ENCODE results near the gene PRR5L.

The PRR5L gene

DNA sequence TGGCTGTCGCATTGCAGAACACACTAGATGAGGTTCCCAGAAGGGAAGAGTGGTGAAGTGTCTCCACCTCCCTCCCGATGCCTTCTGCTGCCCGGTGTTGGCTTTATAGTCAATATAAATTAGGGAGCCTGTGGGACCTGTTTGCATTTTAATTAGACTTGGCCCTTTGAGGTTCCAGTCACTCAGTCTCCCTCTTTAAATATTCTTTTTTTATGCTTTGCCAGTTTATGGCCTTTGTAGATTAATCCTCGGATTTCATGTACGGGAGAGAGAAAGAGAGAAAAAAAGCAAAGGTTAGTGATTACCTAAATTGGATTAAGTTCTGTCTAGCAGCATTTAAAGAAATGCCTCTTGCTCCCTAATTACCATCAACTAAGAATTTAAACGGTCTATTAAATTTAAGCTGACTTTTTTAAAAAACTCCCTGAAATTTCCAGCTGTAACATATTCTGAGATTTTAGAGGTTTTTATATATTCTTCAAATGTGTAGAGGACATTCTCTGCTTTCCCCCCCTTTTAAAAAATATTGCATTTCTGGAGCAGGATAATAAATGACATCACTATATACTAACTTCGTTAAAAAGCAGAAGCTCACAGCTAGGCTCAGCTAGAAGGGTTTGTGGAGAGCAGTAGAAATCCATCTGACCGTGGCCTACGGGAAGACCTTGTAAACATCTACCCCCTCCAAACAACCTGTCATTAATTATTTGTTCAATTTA lies 84.4 kb downstream of the PRR5L start:
- DNase-seq, result no peak

DNA sequence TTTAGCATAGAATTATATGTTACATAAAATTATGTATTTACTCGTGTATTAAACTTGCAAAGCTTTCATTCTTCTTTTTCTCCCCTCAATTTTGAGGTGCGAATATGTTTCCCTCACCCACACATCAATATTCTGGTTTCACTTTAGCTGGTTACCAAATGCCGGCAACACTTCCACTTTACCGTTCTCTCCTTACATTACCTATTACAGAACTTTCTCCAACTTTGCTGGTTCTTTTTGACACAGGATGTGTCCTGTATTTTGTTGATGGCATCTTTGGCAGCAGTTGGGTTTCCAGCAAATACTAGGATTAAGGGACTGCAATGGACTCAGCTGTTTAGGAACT lies 84.9 kb downstream of the PRR5L start:
- no peak for DNase-seq

DNA sequence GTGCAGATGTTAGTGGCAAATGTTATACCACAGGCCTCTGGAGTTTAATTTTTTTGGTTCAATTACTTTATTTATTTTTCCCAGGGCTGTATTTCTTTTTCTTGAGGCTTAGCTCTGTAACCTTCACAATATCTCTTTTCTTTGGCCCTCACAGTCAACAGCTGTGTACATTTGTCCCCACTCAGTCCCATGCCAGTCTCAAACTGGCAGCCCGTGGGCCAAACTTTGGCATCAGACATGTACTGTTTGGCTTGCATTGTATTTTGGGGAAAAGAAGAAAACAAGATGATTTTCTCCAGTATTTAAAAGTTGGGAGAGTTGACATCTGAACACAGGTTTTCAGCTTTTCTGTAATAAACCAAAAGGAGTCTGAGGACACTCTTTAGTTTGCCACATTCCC lies 87.1 kb downstream of the PRR5L start:
- DNase-seq, result no peak

DNA sequence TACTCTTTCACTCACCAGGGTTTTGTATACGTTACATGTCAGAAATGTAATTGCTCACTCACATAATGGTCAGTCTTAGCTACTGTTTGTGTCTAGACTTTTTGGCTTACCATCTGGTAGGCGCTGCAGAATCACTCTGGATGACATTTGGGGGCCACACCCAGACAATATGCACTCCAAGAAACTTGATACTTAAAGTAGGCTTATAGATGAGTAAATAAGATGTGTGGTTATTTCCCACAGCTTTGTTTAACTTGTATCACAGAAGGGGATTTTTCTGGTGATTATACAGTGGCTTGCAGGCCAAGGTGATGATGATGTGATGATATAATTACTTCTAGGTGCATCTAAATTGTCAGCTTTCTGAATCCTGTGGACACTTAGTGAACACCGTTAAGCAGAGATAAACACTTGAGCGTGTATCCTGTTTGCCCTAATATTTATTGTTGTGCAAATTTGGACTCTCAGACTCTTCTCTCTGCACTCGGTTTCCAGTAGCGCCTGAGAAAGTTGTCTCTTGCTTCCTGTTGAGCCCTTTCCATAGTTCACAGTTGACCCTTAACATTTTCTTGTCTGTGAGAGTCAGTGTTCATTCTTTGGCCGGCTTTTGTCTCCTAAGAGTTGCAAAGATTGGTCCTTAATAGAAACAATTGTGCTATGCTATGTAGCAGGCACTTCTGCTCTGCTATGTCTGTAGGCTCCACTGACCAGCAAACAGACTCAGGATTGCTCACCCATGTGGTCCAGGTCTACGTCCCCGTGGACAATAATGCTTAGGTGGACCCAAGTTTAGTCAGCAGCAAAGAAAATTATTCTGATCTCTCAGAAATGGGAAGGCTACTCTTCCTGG lies 89.3 kb downstream of the PRR5L start:
- no peak for DNase-seq

GRCh38 chr11:36386411-36386810 lies 90.3 kb downstream of the PRR5L start:
- no peak for DNase-seq

DNA sequence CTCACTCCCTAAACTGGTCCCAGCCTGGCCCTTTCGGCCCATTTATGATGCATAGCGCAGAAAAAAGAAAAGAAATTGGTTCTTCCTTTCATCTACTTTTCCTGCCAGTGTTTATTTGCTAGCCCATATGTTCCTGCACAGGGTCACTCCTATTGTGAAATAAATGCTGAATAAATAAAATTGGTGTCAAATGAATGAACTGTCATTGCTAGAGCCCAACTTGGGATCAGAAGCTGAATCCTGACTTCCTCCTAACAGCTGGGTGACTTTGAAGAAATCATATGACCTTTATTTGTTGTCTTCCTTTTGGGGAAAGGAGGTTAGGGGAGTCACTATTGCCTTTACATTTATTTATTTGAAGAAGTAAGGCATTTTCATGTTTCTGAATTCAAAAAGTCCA lies 92.0 kb downstream of the PRR5L start:
- DNase-seq, result no peak

DNA sequence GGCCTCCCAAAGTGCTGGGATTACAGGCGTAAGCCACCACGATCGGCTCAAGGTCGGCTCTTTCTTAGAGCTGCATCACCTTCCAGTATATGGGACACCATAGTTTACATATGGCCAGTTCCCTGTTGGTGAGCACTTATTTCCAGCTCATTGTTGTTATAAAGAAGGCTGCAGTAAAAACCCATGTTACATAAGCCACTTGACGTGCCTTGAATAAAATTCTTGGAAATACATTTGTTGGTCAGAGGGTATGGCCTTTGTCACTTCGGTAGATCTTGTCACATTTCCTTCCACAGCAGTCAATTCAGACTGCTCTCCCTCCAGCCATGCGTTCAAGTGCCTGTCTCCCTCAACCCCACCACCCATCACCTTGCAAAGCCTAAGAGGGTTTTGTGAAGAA lies 92.9 kb downstream of the PRR5L start:
- DNase-seq, result no peak

- no peak for DNase-seq
These were observed 93.7 kb downstream of the PRR5L start for GRCh38 chr11:36389811-36390210.

GRCh38 chr11:36390963-36391471 lies 94.9 kb downstream of the PRR5L start:
- no peak for DNase-seq

DNA sequence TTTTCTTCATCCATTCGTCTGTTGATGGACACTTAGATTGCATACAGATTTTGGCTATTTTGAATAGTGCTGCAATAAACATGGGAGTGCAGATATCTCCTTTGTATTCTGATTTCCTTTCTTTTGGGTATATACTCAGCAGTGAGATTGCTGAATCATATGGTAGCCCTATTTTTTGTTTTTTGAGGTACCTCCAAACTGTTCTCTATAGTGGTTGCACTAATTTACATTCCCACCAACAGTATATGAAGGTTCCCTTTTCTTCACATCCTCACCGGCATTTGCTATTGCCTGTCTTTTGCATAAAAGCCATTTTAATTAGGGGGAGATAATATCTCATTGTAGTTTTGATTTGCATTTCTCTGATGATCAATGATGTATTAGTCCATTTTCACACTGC lies 96.1 kb downstream of the PRR5L start:
- DNase-seq, result no peak

DNA sequence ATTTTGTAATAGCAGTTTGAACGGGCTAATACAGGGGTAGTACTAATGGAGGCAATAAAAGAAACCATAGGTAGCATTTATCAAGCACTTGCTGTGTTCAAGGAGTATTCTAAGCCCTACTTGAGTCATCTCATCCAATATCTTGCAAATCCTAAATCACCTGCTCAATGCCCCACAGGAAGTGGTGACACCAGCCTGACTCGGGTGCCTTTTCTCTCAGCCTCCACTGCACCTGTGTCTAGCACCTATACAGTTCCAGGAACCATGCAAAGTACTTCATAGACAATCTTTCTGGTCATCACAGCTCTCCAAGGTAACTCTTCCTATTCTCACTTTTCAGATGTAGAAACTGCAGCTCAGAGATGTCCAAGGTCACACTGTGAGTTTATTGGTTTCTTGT lies 98.0 kb downstream of the PRR5L start:
- DNase-seq, result no peak

DNA sequence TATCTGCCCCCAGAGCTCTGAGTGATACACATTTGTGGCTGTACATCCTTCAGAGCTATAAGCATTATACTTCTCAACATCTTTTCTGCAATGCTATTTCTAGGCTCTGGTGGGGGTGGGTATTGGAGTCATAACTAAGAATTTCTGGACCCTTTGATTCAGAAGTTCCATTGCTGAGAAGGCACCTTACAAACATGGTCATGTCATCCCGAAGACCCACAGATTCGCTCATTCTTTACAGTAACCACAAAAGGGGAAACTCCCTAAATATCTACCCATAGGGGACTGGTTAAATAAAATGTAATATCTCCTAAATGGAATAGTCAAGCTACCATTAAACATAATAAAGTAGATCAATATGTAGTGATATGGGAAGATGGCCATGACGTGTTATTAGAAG lies 98.8 kb downstream of the PRR5L start:
- DNase-seq, result no peak

DNA sequence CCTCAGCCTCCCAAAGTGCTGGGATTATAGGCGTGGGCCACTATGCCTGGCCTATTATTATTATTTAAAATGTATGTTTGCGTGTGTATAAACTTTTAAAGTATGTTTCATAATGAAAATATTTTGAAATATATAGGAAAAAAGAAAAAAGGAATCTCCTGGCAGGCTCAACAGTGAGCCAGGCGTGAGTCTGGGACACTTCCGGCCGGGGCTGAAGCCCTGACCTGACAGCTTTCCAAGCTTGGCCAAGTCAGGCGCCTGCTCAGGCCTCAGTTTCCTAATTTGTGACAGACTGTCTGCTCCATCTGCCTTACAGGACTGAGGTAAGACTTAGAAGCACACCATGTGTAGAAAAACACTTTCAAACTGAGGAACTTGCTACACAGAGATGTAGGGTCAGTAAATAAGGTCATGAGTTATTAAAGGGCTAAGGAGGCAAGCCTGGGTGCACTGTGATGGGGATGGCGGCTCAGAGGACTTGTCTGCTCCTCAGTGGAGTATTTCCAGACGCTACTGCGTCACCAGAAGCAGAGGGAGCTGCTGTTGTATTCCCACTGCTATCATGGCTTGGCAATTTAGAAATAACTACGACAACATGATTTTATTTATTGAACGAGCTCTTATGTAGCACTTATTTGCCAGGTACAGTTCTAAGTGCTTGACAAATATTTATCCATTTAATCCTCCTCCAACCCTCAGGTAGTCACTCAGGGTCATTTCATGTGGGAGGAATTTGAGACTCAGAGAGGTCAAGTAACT lies 100.1 kb downstream of the PRR5L start:
- no peak for DNase-seq

DNA sequence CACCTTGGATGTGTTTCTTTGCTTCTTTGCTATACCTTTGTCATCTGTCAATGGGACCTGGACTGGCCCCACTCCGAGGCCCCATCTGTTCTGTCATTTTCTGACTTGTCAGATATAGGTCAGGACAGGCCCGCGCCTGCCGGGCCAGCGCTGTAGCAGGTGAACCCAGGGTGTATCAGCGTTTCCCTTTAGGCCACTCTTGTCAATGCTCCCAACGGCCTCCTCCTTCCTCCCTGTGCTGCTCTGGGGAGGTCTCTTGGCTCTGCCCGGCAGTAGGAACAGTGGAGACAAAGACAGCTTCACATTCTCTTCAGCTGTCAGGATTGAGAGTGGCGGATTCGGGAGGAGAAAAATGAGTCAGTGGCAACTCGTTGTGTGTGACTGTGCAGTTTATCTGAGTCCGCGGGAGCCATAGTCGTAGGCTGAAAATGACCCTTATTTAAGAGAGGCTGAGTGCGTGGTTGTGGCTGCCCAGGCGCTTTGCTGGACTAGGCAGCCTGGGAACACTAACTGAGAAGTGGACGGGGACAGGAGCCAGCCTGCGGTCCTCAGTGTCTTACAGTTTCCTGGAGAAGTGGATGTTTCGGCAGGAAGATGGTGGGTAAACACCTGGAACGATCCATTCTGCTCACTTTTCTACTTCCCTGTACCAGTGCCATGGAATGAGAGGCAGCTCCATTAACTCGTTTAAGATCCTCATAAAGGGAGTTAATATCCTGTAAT lies 102.3 kb downstream of the PRR5L start:
- DNase-seq, result no peak

GRCh38 chr11:36399236-36399635 lies 103.1 kb downstream of the PRR5L start:
- DNase-seq, result no peak

- no peak for DNase-seq
These were observed 103.7 kb downstream of the PRR5L start for GRCh38 chr11:36399745-36400144.

- no peak for DNase-seq
These were observed 104.8 kb downstream of the PRR5L start for GRCh38 chr11:36400766-36401455.

DNA sequence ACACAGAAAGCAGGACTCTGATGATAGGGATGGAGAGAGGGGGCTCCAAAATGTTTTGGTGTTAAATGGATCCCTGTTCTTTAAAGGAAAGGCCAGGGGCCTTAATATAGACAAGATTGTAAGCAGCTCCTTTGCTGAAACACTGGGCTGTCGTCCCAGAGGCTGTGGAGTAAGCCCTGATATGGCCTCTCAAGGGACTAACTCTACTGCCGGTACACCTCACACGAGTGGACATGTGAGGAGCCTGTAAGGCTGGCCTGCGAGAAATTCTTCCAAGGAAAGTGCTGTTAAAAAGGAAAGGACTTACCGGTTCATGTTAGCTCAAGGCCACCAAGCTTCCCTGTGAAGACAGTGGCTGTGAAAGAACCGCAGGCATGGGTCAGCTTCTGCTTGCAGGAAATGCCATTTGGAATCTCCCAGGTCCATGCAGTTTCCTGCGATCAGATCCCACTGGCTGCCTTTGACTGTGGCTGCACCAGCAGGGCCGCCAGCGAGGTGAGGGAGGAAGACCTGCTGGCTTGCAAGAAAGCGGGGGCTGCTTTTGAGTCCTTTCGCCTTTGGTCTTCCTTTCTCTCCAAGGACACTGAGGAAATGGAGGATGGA lies 106.6 kb downstream of the PRR5L start:
- DNase-seq, result no peak

DNA sequence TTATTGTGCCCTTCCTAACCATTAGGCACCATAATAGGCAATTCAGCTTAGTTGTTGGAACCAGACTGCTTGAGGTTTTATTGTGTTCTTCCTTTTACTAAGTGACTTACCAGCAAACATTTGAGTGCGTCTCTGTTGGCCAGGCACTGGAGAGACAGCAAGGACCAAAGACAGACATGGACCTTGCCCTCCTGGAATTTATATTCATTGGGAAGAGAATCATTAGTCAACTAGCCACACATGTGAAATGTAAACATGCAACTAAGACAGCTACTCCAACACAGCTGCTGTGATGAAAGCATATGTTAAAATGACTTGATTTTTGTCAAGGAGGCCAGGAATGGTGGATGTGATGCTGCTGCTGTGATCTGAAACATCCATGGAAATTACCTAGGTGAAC lies 107.6 kb downstream of the PRR5L start:
- no peak for DNase-seq

DNA sequence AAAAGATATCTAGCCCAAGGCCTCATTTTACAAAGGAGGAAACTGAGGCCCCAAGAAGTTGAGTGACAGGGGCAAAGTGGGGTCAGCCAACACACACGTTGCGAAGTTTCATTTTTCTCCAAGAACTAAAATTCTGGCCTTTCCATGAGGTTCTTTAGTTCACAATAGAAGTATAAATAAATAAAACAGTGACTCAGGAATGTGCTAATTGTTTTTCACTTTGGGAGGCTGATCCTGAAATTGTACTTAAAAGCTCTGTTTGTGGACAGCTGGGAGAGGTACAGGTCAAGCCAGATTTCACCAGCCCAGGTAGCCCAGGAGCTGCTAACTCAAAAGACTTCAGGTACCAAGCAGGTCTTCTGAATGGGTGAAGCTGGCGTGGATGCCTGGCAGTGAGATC lies 108.7 kb downstream of the PRR5L start:
- no peak for DNase-seq

- DNase-seq, result no peak
These were observed 109.7 kb downstream of the PRR5L start for GRCh38 chr11:36405585-36406367.
